HCT116 (cell line): ENCODE results near the gene S100A10. TPM values are rescaled to one million over a fixed set of nuclear protein-coding genes. Genes with fewer than 3 reads are reported as not detected.

Experiments
- ATAC-seq: fragments of 200-7000 bp; cut with Tn5 transposase; 2 replicates; pipeline ENCODE4 v1.9.1; 2020; ENCODE audit warnings: mild to moderate bottlenecking, moderate library complexity
- BruUV-seq: library from RNA; stranded (reverse); fragments of 400-500 nt; replicated peaks from 2 replicates; lab custom pipeline; 2021; lab: Mats Ljungman, UMichigan
- CTCF ChIA-PET: fragments of 300-600 bp; sonication (Branson Sonifier 250); formaldehyde crosslinking; loops from one replicate; lab custom pipeline; 2021; ENCODE audit warnings: antibody characterized with exemption; lab: Charles Lee
- POLR2A ChIA-PET: fragments of 300-600, 350-600 bp; sonication (Branson Sonifier 250); formaldehyde crosslinking; loops from one replicate; lab custom pipeline; 2021; ENCODE audit warnings: antibody characterized with exemption; lab: Charles Lee
- RAD21 ChIA-PET, 2 experiments: fragments of 300-600 bp; sonication (Branson Sonifier 250); formaldehyde crosslinking; loops; one replicate each; lab custom pipeline; 2023; ENCODE audit warnings: low total read pairs in 2 of 2; ENCODE audit not compliant: uncharacterized antibody in 2 of 2, unreplicated experiment in 2 of 2, low non-redundant PET in 1 of 2; lab: Charles Lee
- DNase-seq: peaks from one replicate; pipeline ENCODE4 v3.0.0-alpha.2; 2010; ENCODE audit warnings: low read depth, low spot score
- H2AFZ ChIP-seq: fragments of 200-600 bp; shearing (Covaris generic), sonication (generic); 2 replicates; pipeline ENCODE4 v1.6.1; 2017; ENCODE audit warnings: low read depth, mixed run types, mixed read lengths, antibody characterized with exemption, low read length; ENCODE audit not compliant: poor library complexity, severe bottlenecking
- H3K27ac ChIP-seq: 2 replicates; pipeline ENCODE4 v1.5.1; 2012; ENCODE audit warnings: low read depth, low read length
- H3K27me3 ChIP-seq: fragments of 200-600 bp; sonication (generic); 2 replicates; pipeline ENCODE4 v1.6.1; 2016; ENCODE audit warnings: mixed run types, low read length, mixed read lengths; ENCODE audit not compliant: insufficient read depth
- H3K36me3 ChIP-seq, 2 experiments: fragments of 200-500 bp in 1 of 2; fragments of 200-600 bp in 1 of 2; sonication (Bioruptor generic) in 1 of 2; sonication (generic) in 1 of 2; 2 replicates each; pipeline versions ENCODE4 v1.5.1 to v1.6.1; 2014 to 2016; ENCODE audit warnings: low read length in 2 of 2, inconsistent platforms in 1 of 2, mixed read lengths in 1 of 2, mixed run types in 1 of 2; ENCODE audit not compliant: insufficient read depth in 2 of 2, control insufficient read depth in 1 of 2
- H3K4me1 ChIP-seq, 2 experiments: fragments of 200-600 bp in 1 of 2; sonication (generic) in 1 of 2; 2 replicates each; pipeline versions ENCODE4 v1.5.1 to v1.6.1; 2012 to 2017; ENCODE audit warnings: low read length in 2 of 2, inconsistent platforms in 1 of 2, mild to moderate bottlenecking in 1 of 2, mixed read lengths in 1 of 2, mixed run types in 1 of 2, moderate library complexity in 1 of 2; ENCODE audit not compliant: insufficient read depth in 2 of 2, control insufficient read depth in 1 of 2
- H3K4me2 ChIP-seq: fragments of 200-600 bp; sonication (generic); 2 replicates; pipeline ENCODE4 v1.6.1; 2017; ENCODE audit warnings: mixed run types, low read length, mixed read lengths
- H3K4me3 ChIP-seq, 2 experiments: fragments of 200-600 bp in 1 of 2; sonication (generic) in 1 of 2; replicated peaks in 1 of 2; 2 replicates each; pipeline ENCODE4 v1.5.1; 2011 to 2016; ENCODE audit warnings: low read length in 2 of 2, control low read depth in 1 of 2, low read depth in 1 of 2, mild to moderate bottlenecking in 1 of 2, mixed read lengths in 1 of 2, mixed run types in 1 of 2
- H3K79me2 ChIP-seq: fragments of 200-600 bp; sonication (generic); 2 replicates; pipeline ENCODE4 v1.6.1; 2017; ENCODE audit warnings: mild to moderate bottlenecking, mixed run types, low read length, moderate library complexity, mixed read lengths; ENCODE audit not compliant: insufficient read depth
- H3K9ac ChIP-seq: fragments of 200-600 bp; sonication (generic); 2 replicates; pipeline ENCODE4 v1.6.1; 2016; ENCODE audit warnings: low read length, mixed read lengths
- H3K9me2 ChIP-seq: fragments of 200-600 bp; sonication (generic), shearing (Covaris generic); 2 replicates; pipeline ENCODE4 v1.6.1; 2017; ENCODE audit warnings: mixed run types, mild to moderate bottlenecking, moderate library complexity; ENCODE audit not compliant: insufficient read depth
- H3K9me3 ChIP-seq, 2 experiments: fragments of 200-500 bp in 1 of 2; fragments of 200-600 bp in 1 of 2; sonication (Bioruptor generic) in 1 of 2; sonication (generic) in 1 of 2; 2 replicates each; pipeline ENCODE4 v1.6.1; 2014 to 2017; ENCODE audit warnings: low read length in 2 of 2, mixed read lengths in 2 of 2, inconsistent platforms in 1 of 2, low read depth in 1 of 2, mild to moderate bottlenecking in 1 of 2, mixed run types in 1 of 2, moderate library complexity in 1 of 2; ENCODE audit not compliant: control insufficient read depth in 1 of 2, insufficient read depth in 1 of 2
- H4K20me1 ChIP-seq: fragments of 200-600 bp; sonication (generic), shearing (Covaris generic); 2 replicates; pipeline ENCODE4 v1.6.1; 2017; ENCODE audit warnings: mixed run types, mild to moderate bottlenecking, moderate library complexity; ENCODE audit not compliant: insufficient read depth
- ATF3 ChIP-seq: IDR thresholded peaks from 2 replicates; pipeline ENCODE4 v1.6.1; 2012
- CBX3 ChIP-seq: IDR thresholded peaks from 2 replicates; pipeline ENCODE4 v1.6.1; 2012; ENCODE audit warnings: low read depth
- CEBPB ChIP-seq: IDR thresholded peaks from 2 replicates; pipeline ENCODE4 v1.6.1; 2012; ENCODE audit warnings: low read depth
- EGR1 ChIP-seq: IDR thresholded peaks from 2 replicates; pipeline ENCODE4 v1.6.1; 2012; ENCODE audit warnings: low read depth
- EZH2 ChIP-seq: fragments of 200-600 bp; sonication (generic); IDR thresholded peaks from 2 replicates; pipeline ENCODE4 v1.6.1; 2017; ENCODE audit warnings: antibody characterized with exemption, mixed run types
- EZH2phosphoT487 ChIP-seq: fragments of 200-600 bp; IDR thresholded peaks from 2 replicates; pipeline ENCODE4 v1.6.1; 2018; ENCODE audit warnings: antibody characterized with exemption, borderline replicate concordance
- POLR2AphosphoS5 ChIP-seq: IDR thresholded peaks from 2 replicates; pipeline ENCODE4 v1.6.1; 2011; ENCODE audit warnings: mild to moderate bottlenecking, low read depth, low read length, moderate library complexity
- TCF7L2 ChIP-seq: IDR thresholded peaks from 2 replicates; pipeline ENCODE4 v1.7.0; 2011; ENCODE audit warnings: borderline replicate concordance, inconsistent platforms; ENCODE audit not compliant: insufficient read depth, insufficient read length; ENCODE audit errors: extremely low read depth
- intact Hi-C: fragments of 100-400 bp; cut with micrococcal nuclease; formaldehyde crosslinking; loops from 2 replicates; pipeline ENCODE4 v1.10.0; 2022
- total RNA-seq: library from RNA; stranded (reverse); gene quantifications from one replicate; pipeline ENCODE4 v1.2.1, GENCODE V29; 2021; ENCODE audit not compliant: unreplicated experiment
- TF ChIP-seq, protein P1 (sequence below), 3 experiments: fragments of 200-600 bp in 1 of 3; sonication (generic) in 1 of 3; IDR thresholded peaks in 2 of 3; conservative IDR thresholded peaks in 1 of 3; 2 replicates each; pipeline ENCODE4 v1.5.1; 2012 to 2017; ENCODE audit warnings: low read depth in 2 of 3, low read length in 2 of 3, antibody characterized with exemption in 1 of 3, borderline replicate concordance in 1 of 3, control low read depth in 1 of 3, mild to moderate bottlenecking in 1 of 3, mixed read lengths in 1 of 3, mixed run types in 1 of 3, moderate library complexity in 1 of 3; ENCODE audit not compliant: insufficient read depth in 1 of 3
- TF ChIP-seq, protein P2 (sequence below): IDR thresholded peaks from 2 replicates; pipeline ENCODE4 v1.6.1; 2012

S100A10 gene
- total RNA-seq, 1 experiment from 2014 or later, result 340 TPM

DNA sequence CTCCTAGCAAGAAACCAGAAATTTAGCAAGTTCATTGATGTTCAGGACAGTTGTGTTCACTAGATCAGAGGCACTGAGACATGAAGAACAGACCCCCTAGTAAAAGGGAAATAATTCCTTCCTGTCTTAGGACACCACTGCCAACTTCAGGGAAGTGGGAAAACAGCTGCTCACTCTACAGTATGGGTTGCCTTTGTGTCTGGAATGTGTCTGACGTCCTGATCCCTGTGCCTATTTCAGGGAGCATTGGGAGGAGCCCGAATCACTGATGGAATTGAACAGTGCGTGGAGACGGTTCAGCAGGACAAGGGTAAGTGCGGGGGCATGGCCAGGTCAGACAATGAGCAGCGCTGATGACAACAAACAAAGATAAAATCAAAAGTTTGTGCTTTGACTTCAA lies 22.1 kb upstream of the S100A10 start:
- RAD21 ChIA-PET, result no interaction called here

More for the DNA sequence above, 22.1 kb upstream of the S100A10 start:
- Histone ChIP-seq H4K20me1 (no peaks in the 10 kb centered on the region), H3K4me2 (no peak overlapping the region), H3K9me3 (no peaks in the 10 kb centered on the region), H3K36me3 (no peaks in the 10 kb centered on the region), H3K4me3 (no peak overlapping the region), H3K4me1 (peaks cover 0 to 4% of the 10 kb centered on the region in 2 experiments; a peak in 1 of 4 replicates), H2AFZ (no peak overlapping the region), H3K9me2 (no peaks in the 10 kb centered on the region), H3K27ac (no peak overlapping the region), H3K27me3 (no peaks in the 10 kb centered on the region), H3K79me2 (no peaks in the 10 kb centered on the region), H3K9ac (no peak overlapping the region)
- DNase-seq, result no peak
- POLR2A ChIA-PET, result no interaction called here
- BruUV-seq, result no TSS peak
- TF ChIP-seq CEBPB, result no peak
- TF ChIP-seq EZH2phosphoT487, result no peak
- no peak for TF ChIP-seq POLR2AphosphoS5
- TF ChIP-seq EGR1, result no peak
- no peak for TF ChIP-seq ATF3
- TF ChIP-seq CBX3, result no peak
- TF ChIP-seq, protein P1, sequence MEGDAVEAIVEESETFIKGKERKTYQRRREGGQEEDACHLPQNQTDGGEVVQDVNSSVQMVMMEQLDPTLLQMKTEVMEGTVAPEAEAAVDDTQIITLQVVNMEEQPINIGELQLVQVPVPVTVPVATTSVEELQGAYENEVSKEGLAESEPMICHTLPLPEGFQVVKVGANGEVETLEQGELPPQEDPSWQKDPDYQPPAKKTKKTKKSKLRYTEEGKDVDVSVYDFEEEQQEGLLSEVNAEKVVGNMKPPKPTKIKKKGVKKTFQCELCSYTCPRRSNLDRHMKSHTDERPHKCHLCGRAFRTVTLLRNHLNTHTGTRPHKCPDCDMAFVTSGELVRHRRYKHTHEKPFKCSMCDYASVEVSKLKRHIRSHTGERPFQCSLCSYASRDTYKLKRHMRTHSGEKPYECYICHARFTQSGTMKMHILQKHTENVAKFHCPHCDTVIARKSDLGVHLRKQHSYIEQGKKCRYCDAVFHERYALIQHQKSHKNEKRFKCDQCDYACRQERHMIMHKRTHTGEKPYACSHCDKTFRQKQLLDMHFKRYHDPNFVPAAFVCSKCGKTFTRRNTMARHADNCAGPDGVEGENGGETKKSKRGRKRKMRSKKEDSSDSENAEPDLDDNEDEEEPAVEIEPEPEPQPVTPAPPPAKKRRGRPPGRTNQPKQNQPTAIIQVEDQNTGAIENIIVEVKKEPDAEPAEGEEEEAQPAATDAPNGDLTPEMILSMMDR (IDR thresholded peaks at IDR 0.05 in 2 of 3, conservative IDR thresholded peaks at IDR 0.05 in 1 of 3; ENCODE audit: borderline replicate concordance in 1 of 3, insufficient read depth in 1 of 3, low read depth in 2 of 3, low read length in 2 of 3), result no peak
- TF ChIP-seq, protein P2, sequence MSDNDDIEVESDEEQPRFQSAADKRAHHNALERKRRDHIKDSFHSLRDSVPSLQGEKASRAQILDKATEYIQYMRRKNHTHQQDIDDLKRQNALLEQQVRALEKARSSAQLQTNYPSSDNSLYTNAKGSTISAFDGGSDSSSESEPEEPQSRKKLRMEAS, result no peak
- TF ChIP-seq TCF7L2, result no peak
- TF ChIP-seq EZH2, result no peak
- CTCF ChIA-PET, result interaction anchor here (0.8 to 2.1 kb wide), 3 partner anchors 15 to 48 kb away, joined by 4 to 7 read pairs (median 5); no protein-coding TSS in a partner anchor
- intact Hi-C loops, result no loop called here
- ATAC-seq, result no peak
